ENCODE measurements around the gene FGFRL1.

Gene FGFRL1

GRCh38 chr4:1058997-1059665 lies 47.7 kb downstream of the FGFRL1 start:
- Mint-ChIP-seq H3K4me3 (no peak overlapping the region), H3K27me3 (peaks cover 21% of the 10 kb centered on the region), H3K4me1 (ENCODE audit: low read depth) (peaks cover 20% of the 10 kb centered on the region), H3K36me3 (ENCODE audit: low read depth) (no peaks in the 10 kb centered on the region), H3K27ac (no peak overlapping the region), H3K9me3 (peaks cover 4% of the 10 kb centered on the region)

GRCh38 chr4:1060121-1060520 lies 48.7 kb downstream of the FGFRL1 start:
- Mint-ChIP-seq H3K4me3 (no peak overlapping the region), H3K9me3 (peaks cover 7% of the 10 kb centered on the region), H3K27me3 (peaks cover 29% of the 10 kb centered on the region), H3K36me3 (ENCODE audit: low read depth) (no peaks in the 10 kb centered on the region), H3K4me1 (ENCODE audit: low read depth) (peaks cover 20% of the 10 kb centered on the region), H3K27ac (no peak overlapping the region)

- Mint-ChIP-seq H3K4me3 (no peak overlapping the region), H3K9me3 (peaks cover 7% of the 10 kb centered on the region), H3K4me1 (ENCODE audit: low read depth) (peaks cover 17% of the 10 kb centered on the region), H3K27ac (no peak overlapping the region), H3K27me3 (peaks cover 29% of the 10 kb centered on the region), H3K36me3 (ENCODE audit: low read depth) (no peaks in the 10 kb centered on the region)
Measured at GRCh38 chr4:1060621-1061020, 49.2 kb downstream of the FGFRL1 start.

- no peaks in the 10 kb centered on the region for H3K36me3 Mint-ChIP-seq (ENCODE audit: low read depth)
- H3K9me3 Mint-ChIP-seq: peaks cover 7% of the 10 kb centered on the region
- H3K4me1 Mint-ChIP-seq (ENCODE audit: low read depth): peaks cover 11% of the 10 kb centered on the region
- H3K27me3 Mint-ChIP-seq: peaks cover 29% of the 10 kb centered on the region
- no peak overlapping the region for H3K27ac Mint-ChIP-seq
- H3K4me3 Mint-ChIP-seq: no peak overlapping the region
Measured at GRCh38 chr4:1061056-1061700, 49.8 kb downstream of the FGFRL1 start.

- Mint-ChIP-seq H3K4me3 (no peak overlapping the region), H3K36me3 (ENCODE audit: low read depth) (no peaks in the 10 kb centered on the region), H3K27ac (no peak overlapping the region), H3K4me1 (ENCODE audit: low read depth) (peaks cover 8% of the 10 kb centered on the region), H3K9me3 (peaks cover 7% of the 10 kb centered on the region), H3K27me3 (peaks cover 31% of the 10 kb centered on the region)
Measured at GRCh38 chr4:1061760-1062159, 50.3 kb downstream of the FGFRL1 start.

- H3K36me3 Mint-ChIP-seq (ENCODE audit: low read depth): no peaks in the 10 kb centered on the region
- H3K27ac Mint-ChIP-seq: no peak overlapping the region
- peaks cover 37% of the 10 kb centered on the region for H3K27me3 Mint-ChIP-seq
- peak overlapping the region; percentile 31 for H3K4me3 Mint-ChIP-seq
- H3K4me1 Mint-ChIP-seq (ENCODE audit: low read depth): peaks cover 8% of the 10 kb centered on the region
- peaks cover 7% of the 10 kb centered on the region for H3K9me3 Mint-ChIP-seq
Measured at GRCh38 chr4:1062419-1062818, 51.0 kb downstream of the FGFRL1 start.

- no peak overlapping the region for H3K4me3 Mint-ChIP-seq
- H3K9me3 Mint-ChIP-seq: peaks cover 7% of the 10 kb centered on the region
- H3K27me3 Mint-ChIP-seq: peaks cover 51% of the 10 kb centered on the region
- peaks cover 8% of the 10 kb centered on the region for H3K4me1 Mint-ChIP-seq (ENCODE audit: low read depth)
- H3K36me3 Mint-ChIP-seq (ENCODE audit: low read depth): no peaks in the 10 kb centered on the region
- H3K27ac Mint-ChIP-seq: no peak overlapping the region
Measured at GRCh38 chr4:1065732-1066131, 54.3 kb downstream of the FGFRL1 start.

GRCh38 chr4:1069394-1069793 lies 58.0 kb downstream of the FGFRL1 start:
- Mint-ChIP-seq H3K36me3 (ENCODE audit: low read depth) (no peaks in the 10 kb centered on the region), H3K4me1 (ENCODE audit: low read depth) (peaks cover 12% of the 10 kb centered on the region), H3K27ac (no peak overlapping the region), H3K4me3 (no peak overlapping the region), H3K9me3 (peaks cover 3% of the 10 kb centered on the region), H3K27me3 (peaks cover 34% of the 10 kb centered on the region)

- Mint-ChIP-seq H3K27me3 (peaks cover 18% of the 10 kb centered on the region), H3K9me3 (no peaks in the 10 kb centered on the region), H3K4me3 (no peak overlapping the region), H3K4me1 (ENCODE audit: low read depth) (peaks cover 12% of the 10 kb centered on the region), H3K27ac (no peak overlapping the region), H3K36me3 (ENCODE audit: low read depth) (no peaks in the 10 kb centered on the region)
Measured at GRCh38 chr4:1072830-1073446, 61.5 kb downstream of the FGFRL1 start.

GRCh38 chr4:1074077-1074476 lies 62.7 kb downstream of the FGFRL1 start:
- Mint-ChIP-seq H3K4me1 (ENCODE audit: low read depth) (peaks cover 12% of the 10 kb centered on the region), H3K4me3 (no peak overlapping the region), H3K27ac (no peak overlapping the region), H3K9me3 (no peaks in the 10 kb centered on the region), H3K27me3 (peaks cover 16% of the 10 kb centered on the region), H3K36me3 (ENCODE audit: low read depth) (no peaks in the 10 kb centered on the region)

GRCh38 chr4:1075225-1075624 lies 63.8 kb downstream of the FGFRL1 start:
- H3K4me3 Mint-ChIP-seq: no peak overlapping the region
- H3K27ac Mint-ChIP-seq: no peak overlapping the region
- peaks cover 19% of the 10 kb centered on the region for H3K27me3 Mint-ChIP-seq
- no peaks in the 10 kb centered on the region for H3K9me3 Mint-ChIP-seq
- no peaks in the 10 kb centered on the region for H3K36me3 Mint-ChIP-seq (ENCODE audit: low read depth)
- H3K4me1 Mint-ChIP-seq (ENCODE audit: low read depth): peaks cover 12% of the 10 kb centered on the region

GRCh38 chr4:1075809-1076699 lies 64.6 kb downstream of the FGFRL1 start:
- Mint-ChIP-seq H3K4me1 (ENCODE audit: low read depth) (peaks cover 12% of the 10 kb centered on the region), H3K27ac (no peak overlapping the region), H3K27me3 (peaks cover 19% of the 10 kb centered on the region), H3K4me3 (no peak overlapping the region), H3K9me3 (no peaks in the 10 kb centered on the region), H3K36me3 (ENCODE audit: low read depth) (no peaks in the 10 kb centered on the region)

Data from stimulated activated naive CD8-positive, alpha-beta T cell treated with anti-CD3 and anti-CD28 coated beads, Interleukin-15, Interleukin-2, amounts not matched to agents 100 ng/mL and 50 ng/mL, for 24 hours (primary cell).